GM12878 (cell line): Measurements from ENCODE around the gene UBR3. TPM values are rescaled to one million over a fixed set of nuclear protein-coding genes. Genes with fewer than 3 reads are reported as not detected.

Source experiments
- ATAC-seq: fragments of 200-7000 bp; cut with Tn5 transposase; 3 replicates; pipeline ENCODE4 v1.9.1; 2020; ENCODE audit warnings: mild to moderate bottlenecking, moderate library complexity
- BruUV-seq: library from RNA; stranded (reverse); fragments of 400-500 nt; replicated peaks from 2 replicates; lab custom pipeline; 2021; lab: Mats Ljungman, UMichigan
- CTCF ChIA-PET: fragments of 300-600 bp; sonication (Branson Sonifier 250); formaldehyde crosslinking; extraction: SDS; loops from one replicate; lab custom pipeline; 2021; ENCODE audit warnings: inconsistent platforms; lab: Yijun Ruan, JAX
- POLR2A ChIA-PET: fragments of 350-600 bp; formaldehyde crosslinking; extraction: SDS; loops from one replicate; lab custom pipeline; 2021; ENCODE audit warnings: inconsistent platforms; lab: Charles Lee
- RAD21 ChIA-PET: fragments of 300-600 bp; sonication (Branson Sonifier 250); formaldehyde crosslinking; loops from one replicate; lab custom pipeline; 2023; ENCODE audit warnings: antibody characterized with exemption; ENCODE audit not compliant: unreplicated experiment; lab: Charles Lee
- SMC1A ChIA-PET: fragments of 300-600 bp; sonication (Branson Sonifier 250); formaldehyde crosslinking; loops from one replicate; lab custom pipeline; 2023; ENCODE audit not compliant: unreplicated experiment, uncharacterized antibody; lab: Charles Lee
- DNase-seq: peaks from one replicate; pipeline ENCODE4 v3.0.0-alpha.2; 2011; ENCODE audit warnings: low read depth, low spot score
- FAIRE-seq: peaks from 3 replicates; lab custom pipeline; 2011; peaks lifted over from hg19 to GRCh38; lab: Jason Lieb, UNC
- H2AFZ ChIP-seq: 2 replicates; pipeline ENCODE4 v1.6.0; 2011; ENCODE audit warnings: low read depth, low read length, control low read depth; ENCODE audit not compliant: control insufficient read depth
- H3K27ac ChIP-seq: 2 replicates; pipeline ENCODE4 v1.5.1; 2011; ENCODE audit warnings: control low read depth; ENCODE audit not compliant: control insufficient read depth, insufficient read depth
- H3K27me3 ChIP-seq, 2 experiments: replicated peaks in 1 of 2; 2 replicates each; pipeline versions ENCODE4 v1.6.0 to v1.6.1; 2011; ENCODE audit warnings: low read length in 1 of 2; ENCODE audit not compliant: control insufficient read depth in 2 of 2, insufficient read depth in 2 of 2
- H3K36me3 ChIP-seq, 2 experiments: 2 replicates each; pipeline ENCODE4 v1.5.1; 2011; ENCODE audit warnings: low read length in 1 of 2; ENCODE audit not compliant: control insufficient read depth in 2 of 2, insufficient read depth in 2 of 2
- H3K4me1 ChIP-seq: 2 replicates; pipeline ENCODE4 v1.6.1; 2011; ENCODE audit warnings: mild to moderate bottlenecking, low read length, moderate library complexity, mixed read lengths; ENCODE audit not compliant: control insufficient read depth, insufficient read depth
- H3K4me2 ChIP-seq: 2 replicates; pipeline ENCODE4 v1.6.0; 2011; ENCODE audit warnings: control low read depth; ENCODE audit not compliant: control insufficient read depth, insufficient read depth
- H3K4me3 ChIP-seq: fragments of 200-600 bp; sonication (generic); 2 replicates; pipeline ENCODE4 v1.5.1; 2016
- H3K79me2 ChIP-seq: 2 replicates; pipeline ENCODE4 v1.6.0; 2011; ENCODE audit warnings: low read length; ENCODE audit not compliant: control insufficient read depth, insufficient read depth
- H3K9ac ChIP-seq: 2 replicates; pipeline ENCODE4 v1.8.0; 2011; ENCODE audit warnings: low read length, control low read depth, mixed read lengths; ENCODE audit not compliant: control insufficient read depth, insufficient read depth
- H3K9me3 ChIP-seq: replicated peaks from 3 replicates; pipeline ENCODE4 v1.5.1; 2011; ENCODE audit warnings: mild to moderate bottlenecking, low read length; ENCODE audit not compliant: control insufficient read depth, insufficient read depth
- H4K20me1 ChIP-seq: 2 replicates; pipeline ENCODE4 v1.6.0; 2011; ENCODE audit not compliant: control insufficient read depth, insufficient read depth
- PBX3 ChIP-seq: IDR thresholded peaks from 2 replicates; pipeline ENCODE4 v1.6.1; 2011; ENCODE audit warnings: mild to moderate bottlenecking, low read depth, low read length, moderate library complexity; ENCODE audit not compliant: insufficient replicate concordance
- RB1 ChIP-seq: fragments of 450-650 bp; formaldehyde crosslinking; IDR thresholded peaks from 2 replicates; pipeline ENCODE4 v1.6.1; 2017; ENCODE audit warnings: mild to moderate bottlenecking, borderline replicate concordance
- WRNIP1 ChIP-seq: IDR thresholded peaks from 2 replicates; pipeline ENCODE4 v1.6.1; 2011; ENCODE audit warnings: low read depth, low read length, improper control_type of control experiment, borderline replicate concordance
- WGBS: methylation state at CpG from one replicate; pipeline ENCODE4 v1.1.6; 2016; ENCODE audit warnings: low lambda C conversion rate; ENCODE audit not compliant: insufficient replicate concordance, insufficient coverage; ENCODE audit errors: missing lambda C conversion rate; 5-methylcytosine and 5-hydroxymethylcytosine counted together
- in situ Hi-C: fragments of 300-500 bp; cut with MboI; formaldehyde crosslinking; loops from 9 replicates; pipeline ENCODE4 v1.14.3; 2018; ENCODE audit warnings: mixed read lengths
- intact Hi-C: fragments of 100-400 bp; cut with micrococcal nuclease; formaldehyde crosslinking; loops from one replicate; pipeline ENCODE4 v1.14.2; 2022; ENCODE audit not compliant: unreplicated experiment
- polyA plus RNA-seq, 11 experiments: library from polyadenylated mRNA; depleted of rRNA in 4 of 11; unstranded in 6 of 11; stranded (reverse) in 5 of 11; fragments of >200 nt; fragmentation: Nextera tagmentation in 4 of 11; fragmentation: Illumina TruSeq in 1 of 11; extraction: Ambion mirVana in 4 of 11; extraction: Trizol in 1 of 11; gene quantifications; 1 replicate in 1 of 11; 2 replicates in 10 of 11; pipeline versions ENCODE4 v1.2.1 to v1.2.3, GENCODE V29; 2011 to 2016; ENCODE audit warnings: inconsistent platforms in 2 of 11, missing spikeins in 2 of 11, low read depth in 1 of 11
- total RNA-seq, 4 experiments: library from RNA; depleted of rRNA in 3 of 4; stranded (reverse); fragments of >200 nt in 3 of 4; fragmentation: Illumina TruSeq in 1 of 4; extraction: Trizol in 1 of 4; gene quantifications; 2 replicates each; pipeline versions ENCODE4 v1.2.1 to v1.2.3, GENCODE V29; 2013 to 2021
- TF ChIP-seq, protein P1 (sequence below): fragments of 450-650 bp; formaldehyde crosslinking; IDR thresholded peaks from 2 replicates; pipeline ENCODE4 v1.4.0; 2020; ENCODE audit warnings: mild to moderate bottlenecking, moderate library complexity
- TF ChIP-seq, protein P2 (sequence below): IDR thresholded peaks from 2 replicates; pipeline ENCODE4 v1.6.1; 2012; ENCODE audit warnings: improper control_type of control experiment, low read depth, low read length; ENCODE audit not compliant: insufficient replicate concordance
- TF ChIP-seq, protein P3 (sequence below), 3 experiments: IDR thresholded peaks in 2 of 3; conservative IDR thresholded peaks in 1 of 3; 2 replicates each; pipeline ENCODE4 v1.5.1; 2011; ENCODE audit warnings: low read depth in 3 of 3, low read length in 3 of 3, mild to moderate bottlenecking in 3 of 3, control low read depth in 2 of 3, moderate library complexity in 2 of 3, inconsistent platforms in 1 of 3, mixed read lengths in 1 of 3; ENCODE audit not compliant: control insufficient read depth in 2 of 3, insufficient read depth in 1 of 3; ENCODE audit errors: extremely low read depth in 1 of 3

UBR3 gene
- total and polyA plus RNA-seq, 10 of the 15 experiments (the other 5 are each of a cell fraction or from before 2014, with no cell fraction given) = 3.8 to 22.9 (median 11.2) TPM

- no peak for DNase-seq
- BruUV-seq = no TSS peak
- ChIA-PET RAD21 (interaction anchor here (0.6 kb wide), 1 partner anchor 413 kb away, joined by 4 read pairs; no protein-coding TSS in a partner anchor), SMC1A (interaction anchor here (0.6 to 1.4 kb wide), 3 partner anchors 9 to 1778 kb away, joined by 3 read pairs; no protein-coding TSS in a partner anchor), POLR2A (interaction anchor here (0.7 kb wide), 1 partner anchor 21 kb away, joined by 4 read pairs; no protein-coding TSS in a partner anchor), CTCF (interaction anchor here (0.6 to 1.1 kb wide), 3 partner anchors 13 to 445 kb away, joined by 3 read pairs; no protein-coding TSS in a partner anchor)
- in situ Hi-C loops (no loop called here), intact Hi-C loops (no loop called here)
- Histone ChIP-seq H2AFZ (no peak overlapping the region), H3K9ac (no peak overlapping the region), H3K27ac (no peak overlapping the region), H3K4me3 (no peak overlapping the region), H3K79me2 (no peaks in the 10 kb centered on the region; the same call in none of the 2 replicates), H3K4me1 (no peaks in the 10 kb centered on the region), H4K20me1 (no peaks in the 10 kb centered on the region), H3K36me3 (no peaks in the 10 kb centered on the region), H3K27me3 (no peaks in the 10 kb centered on the region), H3K4me2 (no peak overlapping the region), H3K9me3 (no peaks in the 10 kb centered on the region)
- 94% methylated on average over 2 of the region's 2 CpGs for WGBS
- ATAC-seq = no peak
- FAIRE-seq = no peak
- no peak for TF ChIP-seq PBX3
- TF ChIP-seq, protein P1, sequence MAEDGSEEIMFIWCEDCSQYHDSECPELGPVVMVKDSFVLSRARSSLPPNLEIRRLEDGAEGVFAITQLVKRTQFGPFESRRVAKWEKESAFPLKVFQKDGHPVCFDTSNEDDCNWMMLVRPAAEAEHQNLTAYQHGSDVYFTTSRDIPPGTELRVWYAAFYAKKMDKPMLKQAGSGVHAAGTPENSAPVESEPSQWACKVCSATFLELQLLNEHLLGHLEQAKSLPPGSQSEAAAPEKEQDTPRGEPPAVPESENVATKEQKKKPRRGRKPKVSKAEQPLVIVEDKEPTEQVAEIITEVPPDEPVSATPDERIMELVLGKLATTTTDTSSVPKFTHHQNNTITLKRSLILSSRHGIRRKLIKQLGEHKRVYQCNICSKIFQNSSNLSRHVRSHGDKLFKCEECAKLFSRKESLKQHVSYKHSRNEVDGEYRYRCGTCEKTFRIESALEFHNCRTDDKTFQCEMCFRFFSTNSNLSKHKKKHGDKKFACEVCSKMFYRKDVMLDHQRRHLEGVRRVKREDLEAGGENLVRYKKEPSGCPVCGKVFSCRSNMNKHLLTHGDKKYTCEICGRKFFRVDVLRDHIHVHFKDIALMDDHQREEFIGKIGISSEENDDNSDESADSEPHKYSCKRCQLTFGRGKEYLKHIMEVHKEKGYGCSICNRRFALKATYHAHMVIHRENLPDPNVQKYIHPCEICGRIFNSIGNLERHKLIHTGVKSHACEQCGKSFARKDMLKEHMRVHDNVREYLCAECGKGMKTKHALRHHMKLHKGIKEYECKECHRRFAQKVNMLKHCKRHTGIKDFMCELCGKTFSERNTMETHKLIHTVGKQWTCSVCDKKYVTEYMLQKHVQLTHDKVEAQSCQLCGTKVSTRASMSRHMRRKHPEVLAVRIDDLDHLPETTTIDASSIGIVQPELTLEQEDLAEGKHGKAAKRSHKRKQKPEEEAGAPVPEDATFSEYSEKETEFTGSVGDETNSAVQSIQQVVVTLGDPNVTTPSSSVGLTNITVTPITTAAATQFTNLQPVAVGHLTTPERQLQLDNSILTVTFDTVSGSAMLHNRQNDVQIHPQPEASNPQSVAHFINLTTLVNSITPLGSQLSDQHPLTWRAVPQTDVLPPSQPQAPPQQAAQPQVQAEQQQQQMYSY (CRISPR knock-in tag) = no peak
- no peak for TF ChIP-seq RB1
- TF ChIP-seq, protein P2, sequence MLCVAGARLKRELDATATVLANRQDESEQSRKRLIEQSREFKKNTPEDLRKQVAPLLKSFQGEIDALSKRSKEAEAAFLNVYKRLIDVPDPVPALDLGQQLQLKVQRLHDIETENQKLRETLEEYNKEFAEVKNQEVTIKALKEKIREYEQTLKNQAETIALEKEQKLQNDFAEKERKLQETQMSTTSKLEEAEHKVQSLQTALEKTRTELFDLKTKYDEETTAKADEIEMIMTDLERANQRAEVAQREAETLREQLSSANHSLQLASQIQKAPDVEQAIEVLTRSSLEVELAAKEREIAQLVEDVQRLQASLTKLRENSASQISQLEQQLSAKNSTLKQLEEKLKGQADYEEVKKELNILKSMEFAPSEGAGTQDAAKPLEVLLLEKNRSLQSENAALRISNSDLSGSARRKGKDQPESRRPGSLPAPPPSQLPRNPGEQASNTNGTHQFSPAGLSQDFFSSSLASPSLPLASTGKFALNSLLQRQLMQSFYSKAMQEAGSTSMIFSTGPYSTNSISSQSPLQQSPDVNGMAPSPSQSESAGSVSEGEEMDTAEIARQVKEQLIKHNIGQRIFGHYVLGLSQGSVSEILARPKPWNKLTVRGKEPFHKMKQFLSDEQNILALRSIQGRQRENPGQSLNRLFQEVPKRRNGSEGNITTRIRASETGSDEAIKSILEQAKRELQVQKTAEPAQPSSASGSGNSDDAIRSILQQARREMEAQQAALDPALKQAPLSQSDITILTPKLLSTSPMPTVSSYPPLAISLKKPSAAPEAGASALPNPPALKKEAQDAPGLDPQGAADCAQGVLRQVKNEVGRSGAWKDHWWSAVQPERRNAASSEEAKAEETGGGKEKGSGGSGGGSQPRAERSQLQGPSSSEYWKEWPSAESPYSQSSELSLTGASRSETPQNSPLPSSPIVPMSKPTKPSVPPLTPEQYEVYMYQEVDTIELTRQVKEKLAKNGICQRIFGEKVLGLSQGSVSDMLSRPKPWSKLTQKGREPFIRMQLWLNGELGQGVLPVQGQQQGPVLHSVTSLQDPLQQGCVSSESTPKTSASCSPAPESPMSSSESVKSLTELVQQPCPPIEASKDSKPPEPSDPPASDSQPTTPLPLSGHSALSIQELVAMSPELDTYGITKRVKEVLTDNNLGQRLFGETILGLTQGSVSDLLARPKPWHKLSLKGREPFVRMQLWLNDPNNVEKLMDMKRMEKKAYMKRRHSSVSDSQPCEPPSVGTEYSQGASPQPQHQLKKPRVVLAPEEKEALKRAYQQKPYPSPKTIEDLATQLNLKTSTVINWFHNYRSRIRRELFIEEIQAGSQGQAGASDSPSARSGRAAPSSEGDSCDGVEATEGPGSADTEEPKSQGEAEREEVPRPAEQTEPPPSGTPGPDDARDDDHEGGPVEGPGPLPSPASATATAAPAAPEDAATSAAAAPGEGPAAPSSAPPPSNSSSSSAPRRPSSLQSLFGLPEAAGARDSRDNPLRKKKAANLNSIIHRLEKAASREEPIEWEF = no peak
- TF ChIP-seq WRNIP1 = no peak
- TF ChIP-seq, protein P3, sequence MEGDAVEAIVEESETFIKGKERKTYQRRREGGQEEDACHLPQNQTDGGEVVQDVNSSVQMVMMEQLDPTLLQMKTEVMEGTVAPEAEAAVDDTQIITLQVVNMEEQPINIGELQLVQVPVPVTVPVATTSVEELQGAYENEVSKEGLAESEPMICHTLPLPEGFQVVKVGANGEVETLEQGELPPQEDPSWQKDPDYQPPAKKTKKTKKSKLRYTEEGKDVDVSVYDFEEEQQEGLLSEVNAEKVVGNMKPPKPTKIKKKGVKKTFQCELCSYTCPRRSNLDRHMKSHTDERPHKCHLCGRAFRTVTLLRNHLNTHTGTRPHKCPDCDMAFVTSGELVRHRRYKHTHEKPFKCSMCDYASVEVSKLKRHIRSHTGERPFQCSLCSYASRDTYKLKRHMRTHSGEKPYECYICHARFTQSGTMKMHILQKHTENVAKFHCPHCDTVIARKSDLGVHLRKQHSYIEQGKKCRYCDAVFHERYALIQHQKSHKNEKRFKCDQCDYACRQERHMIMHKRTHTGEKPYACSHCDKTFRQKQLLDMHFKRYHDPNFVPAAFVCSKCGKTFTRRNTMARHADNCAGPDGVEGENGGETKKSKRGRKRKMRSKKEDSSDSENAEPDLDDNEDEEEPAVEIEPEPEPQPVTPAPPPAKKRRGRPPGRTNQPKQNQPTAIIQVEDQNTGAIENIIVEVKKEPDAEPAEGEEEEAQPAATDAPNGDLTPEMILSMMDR (IDR thresholded peaks at IDR 0.05 in 2 of 3, conservative IDR thresholded peaks at IDR 0.05 in 1 of 3; ENCODE audit: control insufficient read depth in 2 of 3, extremely low read depth in 1 of 3, insufficient read depth in 1 of 3, low read depth in 3 of 3, low read length in 3 of 3) = no peak
Measured at GRCh38 chr2:169865492-169865891, 38.2 kb downstream of the UBR3 start.
